Panc1 (cell line): ENCODE results near the gene PBX2. TPM values are rescaled to one million over a fixed set of nuclear protein-coding genes. Genes with fewer than 3 reads are reported as not detected.

ENCODE experiments used
- ATAC-seq: fragments of 200-7000 bp; cut with Tn5 transposase; 2 replicates; pipeline ENCODE4 v1.9.1; 2020; ENCODE audit warnings: mild to moderate bottlenecking, moderate library complexity
- BruUV-seq: library from RNA; stranded (reverse); fragments of 400-500 nt; replicated peaks from 2 replicates; lab custom pipeline; 2021; lab: Mats Ljungman, UMichigan
- CTCF ChIA-PET: fragments of 300-600 bp; sonication (Branson Sonifier 250); formaldehyde crosslinking; loops from one replicate; lab custom pipeline; 2022; ENCODE audit warnings: antibody characterized with exemption; lab: Charles Lee
- POLR2A ChIA-PET: fragments of 300-600 bp; sonication (Branson Sonifier 250); formaldehyde crosslinking; loops from one replicate; lab custom pipeline; 2022; ENCODE audit warnings: antibody characterized with exemption; lab: Charles Lee
- DNase-seq: peaks from one replicate; pipeline ENCODE4 v3.0.0-alpha.2; 2010; ENCODE audit warnings: low read depth, low spot score
- H3K27ac ChIP-seq: 2 replicates; pipeline ENCODE4 v1.5.1; 2011; ENCODE audit warnings: mild to moderate bottlenecking, low read length, inconsistent platforms
- H3K27me3 ChIP-seq: fragments of 200-500 bp; sonication (Bioruptor generic); 2 replicates; pipeline ENCODE4 v1.6.0; 2014; ENCODE audit warnings: low read length, inconsistent platforms; ENCODE audit not compliant: control insufficient read depth, insufficient read depth
- H3K36me3 ChIP-seq: fragments of 200-500 bp; sonication (Bioruptor generic); 2 replicates; pipeline ENCODE4 v1.5.1; 2014; ENCODE audit warnings: inconsistent platforms, mild to moderate bottlenecking, low read length, moderate library complexity; ENCODE audit not compliant: control insufficient read depth, insufficient read depth
- H3K4me1 ChIP-seq: 2 replicates; pipeline ENCODE4 v1.5.1; 2011; ENCODE audit warnings: inconsistent platforms, mild to moderate bottlenecking, low read length, moderate library complexity; ENCODE audit not compliant: control insufficient read depth, insufficient read depth
- H3K4me3 ChIP-seq, 2 experiments: 2 replicates each; pipeline ENCODE4 v1.5.1; 2011 to 2012; ENCODE audit warnings: low read depth in 2 of 2, low read length in 2 of 2, mild to moderate bottlenecking in 2 of 2, inconsistent platforms in 1 of 2, moderate library complexity in 1 of 2
- H3K9me3 ChIP-seq: fragments of 200-500 bp; sonication (Bioruptor generic); 2 replicates; pipeline ENCODE4 v1.5.1; 2014; ENCODE audit warnings: low read depth, mild to moderate bottlenecking, inconsistent platforms, low read length, moderate library complexity; ENCODE audit not compliant: control insufficient read depth, insufficient read depth
- POLR2AphosphoS5 ChIP-seq: IDR thresholded peaks from 2 replicates; pipeline ENCODE4 v1.6.1; 2012; ENCODE audit warnings: mild to moderate bottlenecking, low read depth, low read length, moderate library complexity
- SIN3A ChIP-seq: IDR thresholded peaks from 2 replicates; pipeline ENCODE4 v1.6.1; 2012; ENCODE audit warnings: low read depth, mild to moderate bottlenecking, low read length, moderate library complexity, borderline replicate concordance; ENCODE audit not compliant: insufficient read depth
- TCF7L2 ChIP-seq: IDR thresholded peaks from 2 replicates; pipeline ENCODE4 v1.6.1; 2011; ENCODE audit warnings: mild to moderate bottlenecking, low read depth, low read length, inconsistent platforms
- in situ Hi-C: cut with HindIII; loops from 2 replicates; pipeline ENCODE4 v1.10.0; 2016; ENCODE audit warnings: low sequenced_read_pairs, low pct_unique_long_range_greater_than_20kb
- intact Hi-C: fragments of 100-400 bp; cut with micrococcal nuclease; formaldehyde crosslinking; loops from one replicate; pipeline ENCODE4 v1.10.0; 2022; ENCODE audit not compliant: unreplicated experiment
- total RNA-seq: library from RNA; stranded (reverse); gene quantifications from one replicate; pipeline ENCODE4 v1.2.1, GENCODE V29; 2021; ENCODE audit not compliant: unreplicated experiment
- TF ChIP-seq, protein P1 (sequence below): fragments of 450-650 bp; IDR thresholded peaks from 2 replicates; pipeline ENCODE4 v1.5.1; 2017; ENCODE audit warnings: mild to moderate bottlenecking
- TF ChIP-seq, protein P2 (sequence below), 2 experiments: IDR thresholded peaks; 2 replicates each; pipeline ENCODE4 v1.6.1; 2011 to 2012; ENCODE audit warnings: low read depth in 2 of 2, control low read depth in 1 of 2, low read length in 1 of 2, mild to moderate bottlenecking in 1 of 2, moderate library complexity in 1 of 2; ENCODE audit not compliant: insufficient read depth in 1 of 2

PBX2 gene
- total RNA-seq, 1 experiment from 2014 or later = 76.2 TPM

DNA sequence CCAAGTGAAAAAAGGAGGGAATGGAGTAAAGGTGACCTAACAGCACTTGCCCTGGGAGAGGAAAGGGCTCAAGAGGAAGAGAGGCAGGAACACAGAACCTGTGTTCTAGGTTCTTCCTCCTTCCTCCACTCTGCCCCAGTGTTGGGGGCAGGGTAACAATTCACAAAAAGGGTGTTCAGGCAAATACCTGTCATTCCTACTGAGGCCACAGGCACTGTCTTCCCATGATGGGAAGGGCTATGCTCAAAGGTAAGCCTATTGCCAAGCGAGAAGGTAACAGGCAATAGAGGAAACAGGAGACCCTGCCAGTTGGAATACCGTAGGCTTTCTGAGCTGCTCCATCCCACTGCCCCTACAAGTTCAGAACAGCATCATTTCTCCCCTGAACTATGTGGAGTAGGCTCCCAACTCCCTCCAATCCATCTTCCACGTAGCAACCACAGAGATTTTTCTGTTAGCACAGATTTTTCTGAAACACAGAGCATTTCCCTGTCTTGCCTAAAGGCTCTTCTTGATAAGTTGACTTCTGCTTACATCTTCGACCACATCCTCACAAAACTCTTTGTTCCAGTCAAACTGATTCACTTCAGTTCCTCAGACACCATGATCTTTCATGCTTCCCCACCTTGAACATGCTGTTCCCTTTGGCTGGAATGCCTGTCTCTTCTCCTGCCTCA, 16.8 kb downstream of the PBX2 start:
- no peaks in the 10 kb centered on the region for H3K27me3 ChIP-seq
- ATAC-seq = no peak
- in situ Hi-C loops (no loop called here), intact Hi-C loops (no loop called here)
- peaks cover 32% of the 10 kb centered on the region for H3K4me1 ChIP-seq
- H3K9me3 ChIP-seq = no peaks in the 10 kb centered on the region
- no peak for TF ChIP-seq POLR2AphosphoS5
- TF ChIP-seq, protein P1, sequence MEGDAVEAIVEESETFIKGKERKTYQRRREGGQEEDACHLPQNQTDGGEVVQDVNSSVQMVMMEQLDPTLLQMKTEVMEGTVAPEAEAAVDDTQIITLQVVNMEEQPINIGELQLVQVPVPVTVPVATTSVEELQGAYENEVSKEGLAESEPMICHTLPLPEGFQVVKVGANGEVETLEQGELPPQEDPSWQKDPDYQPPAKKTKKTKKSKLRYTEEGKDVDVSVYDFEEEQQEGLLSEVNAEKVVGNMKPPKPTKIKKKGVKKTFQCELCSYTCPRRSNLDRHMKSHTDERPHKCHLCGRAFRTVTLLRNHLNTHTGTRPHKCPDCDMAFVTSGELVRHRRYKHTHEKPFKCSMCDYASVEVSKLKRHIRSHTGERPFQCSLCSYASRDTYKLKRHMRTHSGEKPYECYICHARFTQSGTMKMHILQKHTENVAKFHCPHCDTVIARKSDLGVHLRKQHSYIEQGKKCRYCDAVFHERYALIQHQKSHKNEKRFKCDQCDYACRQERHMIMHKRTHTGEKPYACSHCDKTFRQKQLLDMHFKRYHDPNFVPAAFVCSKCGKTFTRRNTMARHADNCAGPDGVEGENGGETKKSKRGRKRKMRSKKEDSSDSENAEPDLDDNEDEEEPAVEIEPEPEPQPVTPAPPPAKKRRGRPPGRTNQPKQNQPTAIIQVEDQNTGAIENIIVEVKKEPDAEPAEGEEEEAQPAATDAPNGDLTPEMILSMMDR = no peak
- no TSS peak for BruUV-seq
- DNase-seq = no peak
- no peak overlapping the region for H3K4me3 ChIP-seq
- ChIA-PET CTCF (no interaction called here), POLR2A (no interaction called here)
- H3K36me3 ChIP-seq = 0 out of 2 replicates have a peak, but pooled peaks cover 4% of the 10 kb centered on the region
- H3K27ac ChIP-seq = no peak overlapping the region

GRCh38 chr6:32171234-32171633, 18.8 kb downstream of the PBX2 start:
- Histone ChIP-seq H3K9me3 (no peaks in the 10 kb centered on the region), H3K27ac (no peak overlapping the region), H3K27me3 (no peaks in the 10 kb centered on the region), H3K36me3 (0 out of 2 replicates have a peak, but pooled peaks cover 4% of the 10 kb centered on the region), H3K4me3 (no peak overlapping the region), H3K4me1 (peaks cover 21% of the 10 kb centered on the region)
- ATAC-seq (no peak), DNase-seq (no peak)
- intact Hi-C loops = no loop called here
- no peak for TF ChIP-seq POLR2AphosphoS5
- TF ChIP-seq TCF7L2 = no peak
- TF ChIP-seq, protein P2, sequence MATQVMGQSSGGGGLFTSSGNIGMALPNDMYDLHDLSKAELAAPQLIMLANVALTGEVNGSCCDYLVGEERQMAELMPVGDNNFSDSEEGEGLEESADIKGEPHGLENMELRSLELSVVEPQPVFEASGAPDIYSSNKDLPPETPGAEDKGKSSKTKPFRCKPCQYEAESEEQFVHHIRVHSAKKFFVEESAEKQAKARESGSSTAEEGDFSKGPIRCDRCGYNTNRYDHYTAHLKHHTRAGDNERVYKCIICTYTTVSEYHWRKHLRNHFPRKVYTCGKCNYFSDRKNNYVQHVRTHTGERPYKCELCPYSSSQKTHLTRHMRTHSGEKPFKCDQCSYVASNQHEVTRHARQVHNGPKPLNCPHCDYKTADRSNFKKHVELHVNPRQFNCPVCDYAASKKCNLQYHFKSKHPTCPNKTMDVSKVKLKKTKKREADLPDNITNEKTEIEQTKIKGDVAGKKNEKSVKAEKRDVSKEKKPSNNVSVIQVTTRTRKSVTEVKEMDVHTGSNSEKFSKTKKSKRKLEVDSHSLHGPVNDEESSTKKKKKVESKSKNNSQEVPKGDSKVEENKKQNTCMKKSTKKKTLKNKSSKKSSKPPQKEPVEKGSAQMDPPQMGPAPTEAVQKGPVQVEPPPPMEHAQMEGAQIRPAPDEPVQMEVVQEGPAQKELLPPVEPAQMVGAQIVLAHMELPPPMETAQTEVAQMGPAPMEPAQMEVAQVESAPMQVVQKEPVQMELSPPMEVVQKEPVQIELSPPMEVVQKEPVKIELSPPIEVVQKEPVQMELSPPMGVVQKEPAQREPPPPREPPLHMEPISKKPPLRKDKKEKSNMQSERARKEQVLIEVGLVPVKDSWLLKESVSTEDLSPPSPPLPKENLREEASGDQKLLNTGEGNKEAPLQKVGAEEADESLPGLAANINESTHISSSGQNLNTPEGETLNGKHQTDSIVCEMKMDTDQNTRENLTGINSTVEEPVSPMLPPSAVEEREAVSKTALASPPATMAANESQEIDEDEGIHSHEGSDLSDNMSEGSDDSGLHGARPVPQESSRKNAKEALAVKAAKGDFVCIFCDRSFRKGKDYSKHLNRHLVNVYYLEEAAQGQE (IDR thresholded peaks at IDR 0.05; ENCODE audit: insufficient read depth in 1 of 2, low read depth in 2 of 2, low read length in 1 of 2) = no peak
- TF ChIP-seq, protein P1 = no peak
- no peak for TF ChIP-seq SIN3A
- in situ Hi-C loops = no loop called here
- CTCF ChIA-PET = no interaction called here
- no TSS peak for BruUV-seq
- POLR2A ChIA-PET = no interaction called here
